C4-2B (cell line): ENCODE results near the gene CHRNB2.
"Not testable (repeated sequence)": the region's sequence is repeated elsewhere in the genome, so short reads cannot be mapped to it uniquely, and the experiment has no call there.

Experiments
- H3K27ac ChIP-seq: fragments of 450-650 bp; 2 replicates; pipeline ENCODE4 v1.5.1; 2017
- ZFX ChIP-seq: fragments of 450-650 bp; IDR thresholded peaks from 2 replicates; pipeline ENCODE4 v1.6.1; 2017
- TF ChIP-seq, protein P1 (sequence below): fragments of 450-650 bp; conservative IDR thresholded peaks from 2 replicates; pipeline ENCODE4 v1.5.1; 2017; ENCODE audit warnings: mild to moderate bottlenecking

Gene CHRNB2

DNA sequence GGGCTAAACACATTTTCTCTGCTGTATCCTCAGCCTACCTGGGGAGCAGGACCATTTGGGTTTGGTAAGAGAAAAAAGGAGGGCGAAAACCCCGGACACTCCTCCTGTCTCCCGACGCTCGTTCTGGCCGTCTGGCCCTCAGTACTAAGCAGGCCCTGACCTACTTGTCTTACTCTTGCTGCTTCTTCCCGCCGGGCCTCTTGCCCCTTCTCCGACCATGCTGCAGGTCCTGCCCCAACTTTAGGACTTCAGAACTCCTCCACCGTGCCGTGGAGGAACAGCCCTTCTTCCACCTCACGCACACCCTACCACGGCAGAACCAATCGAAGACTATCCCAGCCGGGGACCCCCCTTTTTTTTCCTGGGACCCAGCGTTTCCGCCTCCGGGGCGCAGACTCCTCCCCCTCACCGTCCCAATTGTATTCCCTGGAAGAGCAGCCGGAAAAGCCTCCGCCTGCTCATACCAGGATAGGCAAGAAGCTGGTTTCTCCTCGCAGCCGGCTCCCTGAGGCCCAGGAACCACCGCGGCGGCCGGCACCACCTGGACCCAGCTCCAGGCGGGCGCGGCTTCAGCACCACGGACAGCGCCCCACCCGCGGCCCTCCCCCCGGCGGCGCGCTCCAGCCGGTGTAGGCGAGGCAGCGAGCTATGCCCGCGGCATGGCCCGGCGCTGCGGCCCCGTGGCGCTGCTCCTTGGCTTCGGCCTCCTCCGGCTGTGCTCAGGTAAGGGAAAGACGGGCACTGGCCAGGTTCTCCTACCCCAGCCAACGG lies at the start of gene CHRNB2:
Gene CHRNB2, plus strand, starts transcription at position 393 of the 771 bp plus-strand sequence. Its CDS starts 267 bp downstream, at position 660.
- H3K27ac ChIP-seq: no peak within 1 kb of the TSS
- TF ChIP-seq, protein P1, sequence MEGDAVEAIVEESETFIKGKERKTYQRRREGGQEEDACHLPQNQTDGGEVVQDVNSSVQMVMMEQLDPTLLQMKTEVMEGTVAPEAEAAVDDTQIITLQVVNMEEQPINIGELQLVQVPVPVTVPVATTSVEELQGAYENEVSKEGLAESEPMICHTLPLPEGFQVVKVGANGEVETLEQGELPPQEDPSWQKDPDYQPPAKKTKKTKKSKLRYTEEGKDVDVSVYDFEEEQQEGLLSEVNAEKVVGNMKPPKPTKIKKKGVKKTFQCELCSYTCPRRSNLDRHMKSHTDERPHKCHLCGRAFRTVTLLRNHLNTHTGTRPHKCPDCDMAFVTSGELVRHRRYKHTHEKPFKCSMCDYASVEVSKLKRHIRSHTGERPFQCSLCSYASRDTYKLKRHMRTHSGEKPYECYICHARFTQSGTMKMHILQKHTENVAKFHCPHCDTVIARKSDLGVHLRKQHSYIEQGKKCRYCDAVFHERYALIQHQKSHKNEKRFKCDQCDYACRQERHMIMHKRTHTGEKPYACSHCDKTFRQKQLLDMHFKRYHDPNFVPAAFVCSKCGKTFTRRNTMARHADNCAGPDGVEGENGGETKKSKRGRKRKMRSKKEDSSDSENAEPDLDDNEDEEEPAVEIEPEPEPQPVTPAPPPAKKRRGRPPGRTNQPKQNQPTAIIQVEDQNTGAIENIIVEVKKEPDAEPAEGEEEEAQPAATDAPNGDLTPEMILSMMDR: no peak
- TF ChIP-seq ZFX: no peak

DNA sequence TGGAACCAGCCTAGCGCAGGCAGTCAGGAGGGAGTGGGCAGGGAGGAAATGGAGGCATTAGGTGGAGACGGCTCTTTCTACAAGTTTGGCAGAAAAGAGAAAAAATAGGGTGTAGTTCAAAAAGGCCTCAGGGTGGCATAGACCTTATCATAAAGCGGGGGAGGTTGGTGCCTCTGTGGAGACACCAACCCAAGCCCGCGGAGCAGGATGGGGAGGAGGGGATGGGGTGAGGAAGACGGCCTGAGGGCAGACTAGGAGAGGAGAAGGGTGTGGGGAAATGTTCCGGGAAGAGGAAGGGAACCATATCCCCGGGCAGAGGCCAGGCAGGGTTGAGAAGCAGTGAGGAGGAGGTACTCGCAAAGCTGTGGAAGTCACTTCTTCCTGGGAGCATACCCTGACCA lies 48.0 kb upstream of the CHRNB2 start:
- TF ChIP-seq, protein P1: no peak
- TF ChIP-seq ZFX: no peak
- H3K27ac ChIP-seq: no peak overlapping the region

DNA sequence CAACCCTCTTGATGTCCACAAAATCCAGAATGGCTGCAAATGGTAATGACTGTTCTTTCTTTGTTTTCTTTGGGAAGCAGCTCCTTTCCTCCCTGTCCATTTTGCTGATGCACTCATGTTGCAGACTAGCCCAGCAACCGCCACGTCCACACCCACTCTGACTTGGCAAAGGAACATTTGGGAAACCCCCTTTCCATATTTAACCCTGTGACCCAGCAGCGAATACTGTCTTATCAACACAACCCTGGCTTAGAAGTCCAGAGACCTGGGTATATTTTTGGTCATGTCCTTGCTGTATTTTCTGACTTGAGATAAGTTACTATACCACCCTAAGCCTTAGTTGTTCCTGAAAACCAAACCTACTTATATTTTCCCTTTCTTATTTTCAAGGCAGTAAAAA lies 47.2 kb upstream of the CHRNB2 start:
- no peak overlapping the region for H3K27ac ChIP-seq
- no peak for TF ChIP-seq ZFX
- TF ChIP-seq, protein P1: no peak

- TF ChIP-seq, protein P1: no peak
- TF ChIP-seq ZFX: no peak
These were observed 45.9 kb upstream of the CHRNB2 start for GRCh38 chr1:154521695-154522094.

DNA sequence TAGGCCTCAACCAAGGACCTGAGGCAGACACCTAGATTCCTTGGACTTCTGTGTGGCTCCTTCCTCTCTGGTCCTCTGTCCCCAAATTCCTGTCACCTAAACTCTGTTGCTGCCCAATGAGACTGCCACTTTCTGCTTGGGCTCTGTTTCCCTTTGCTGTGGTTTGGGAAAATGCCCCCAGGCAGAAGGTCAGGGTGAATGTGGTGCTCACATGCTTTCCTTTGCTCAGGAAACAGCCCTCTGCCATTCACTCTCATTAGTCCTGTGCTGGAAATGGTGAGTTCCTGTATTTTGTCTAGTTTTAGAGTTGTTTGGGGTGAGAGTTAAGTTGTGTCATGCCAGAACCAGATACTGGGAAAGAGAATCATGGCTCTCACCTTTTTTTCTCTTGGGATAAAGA lies 42.7 kb upstream of the CHRNB2 start:
- TF ChIP-seq, protein P1: no peak
- TF ChIP-seq ZFX: no peak

More at GRCh38 chr1:154521695-154522094, 45.9 kb upstream of the CHRNB2 start:
- H3K27ac ChIP-seq: no peak overlapping the region

DNA sequence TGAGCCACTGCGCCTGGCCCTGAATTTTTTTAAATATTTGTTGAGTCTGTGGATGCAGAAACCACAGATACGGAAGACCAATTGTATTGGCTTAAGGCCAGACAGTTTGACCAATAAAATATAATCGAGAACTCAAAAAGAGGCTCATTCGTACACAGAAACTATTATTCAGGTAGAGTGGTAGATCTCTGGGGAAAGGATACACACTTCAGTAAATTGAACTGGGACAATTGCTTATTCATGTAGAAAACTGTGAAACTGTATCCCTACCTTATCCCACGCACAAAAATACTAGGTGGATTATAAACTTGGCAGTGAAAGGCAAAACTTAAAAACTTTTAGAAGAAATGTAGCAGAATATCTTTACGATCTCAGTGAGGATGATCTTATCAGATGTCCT lies 40.4 kb upstream of the CHRNB2 start:
- no peak for TF ChIP-seq ZFX
- TF ChIP-seq, protein P1: no peak
- H3K27ac ChIP-seq: no peak overlapping the region

More for the DNA sequence above, 42.7 kb upstream of the CHRNB2 start:
- no peak overlapping the region for H3K27ac ChIP-seq

- TF ChIP-seq, protein P1: no peak
- no peak for TF ChIP-seq ZFX
- no peak overlapping the region for H3K27ac ChIP-seq
These were observed 38.3 kb upstream of the CHRNB2 start for GRCh38 chr1:154529308-154529707.

DNA sequence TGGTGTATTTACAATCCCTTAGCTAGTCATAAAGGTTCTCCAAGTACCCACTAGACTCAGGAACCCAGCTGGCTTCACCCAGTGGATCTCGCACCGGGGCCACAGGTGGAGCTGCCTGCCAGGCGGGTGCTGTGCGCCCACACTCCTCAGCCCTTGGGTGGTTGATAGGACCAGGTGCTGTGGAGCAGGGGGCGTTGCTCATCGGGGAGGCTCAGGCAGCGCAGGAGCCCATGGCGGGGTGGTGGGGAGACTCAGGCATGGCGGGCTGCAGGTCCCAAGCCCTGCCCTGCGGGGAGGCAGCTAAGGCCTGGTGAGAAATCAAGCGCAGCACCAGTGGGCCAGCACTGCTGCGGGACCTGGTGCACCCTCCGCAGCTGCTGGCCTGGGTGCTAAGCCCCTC lies 35.6 kb upstream of the CHRNB2 start:
- H3K27ac ChIP-seq: not testable (repeated sequence)
